Mucosa of stomach (tissue), 1 donor: ENCODE results near the gene KATNAL2.
"Not testable (repeated sequence)": the region's sequence is repeated elsewhere in the genome, so short reads cannot be mapped to it uniquely, and the experiment has no call there.

Experiments
- H3K27me3 ChIP-seq: one replicate; pipeline ENCODE4 v1.7.0; 2013; ENCODE audit warnings: mild to moderate bottlenecking, low read length; ENCODE audit not compliant: control insufficient read depth, insufficient read depth
- H3K36me3 ChIP-seq: one replicate; pipeline ENCODE4 v1.7.0; 2013; ENCODE audit warnings: low read length; ENCODE audit not compliant: control insufficient read depth, insufficient read depth
- H3K4me1 ChIP-seq: one replicate; pipeline ENCODE4 v1.7.0; 2013; ENCODE audit warnings: mild to moderate bottlenecking, low read length; ENCODE audit not compliant: control insufficient read depth, insufficient read depth
- H3K4me3 ChIP-seq: one replicate; pipeline ENCODE4 v1.7.0; 2013; ENCODE audit warnings: low read length
- H3K9ac ChIP-seq: one replicate; pipeline ENCODE4 v1.7.0; 2013; ENCODE audit warnings: mild to moderate bottlenecking, low read length, moderate library complexity
- H3K9me3 ChIP-seq: one replicate; pipeline ENCODE4 v1.7.0; 2013; ENCODE audit warnings: mild to moderate bottlenecking, low read length, moderate library complexity; ENCODE audit not compliant: control insufficient read depth
- donor health status: Pancreatic carcinoma.

The KATNAL2 gene

DNA sequence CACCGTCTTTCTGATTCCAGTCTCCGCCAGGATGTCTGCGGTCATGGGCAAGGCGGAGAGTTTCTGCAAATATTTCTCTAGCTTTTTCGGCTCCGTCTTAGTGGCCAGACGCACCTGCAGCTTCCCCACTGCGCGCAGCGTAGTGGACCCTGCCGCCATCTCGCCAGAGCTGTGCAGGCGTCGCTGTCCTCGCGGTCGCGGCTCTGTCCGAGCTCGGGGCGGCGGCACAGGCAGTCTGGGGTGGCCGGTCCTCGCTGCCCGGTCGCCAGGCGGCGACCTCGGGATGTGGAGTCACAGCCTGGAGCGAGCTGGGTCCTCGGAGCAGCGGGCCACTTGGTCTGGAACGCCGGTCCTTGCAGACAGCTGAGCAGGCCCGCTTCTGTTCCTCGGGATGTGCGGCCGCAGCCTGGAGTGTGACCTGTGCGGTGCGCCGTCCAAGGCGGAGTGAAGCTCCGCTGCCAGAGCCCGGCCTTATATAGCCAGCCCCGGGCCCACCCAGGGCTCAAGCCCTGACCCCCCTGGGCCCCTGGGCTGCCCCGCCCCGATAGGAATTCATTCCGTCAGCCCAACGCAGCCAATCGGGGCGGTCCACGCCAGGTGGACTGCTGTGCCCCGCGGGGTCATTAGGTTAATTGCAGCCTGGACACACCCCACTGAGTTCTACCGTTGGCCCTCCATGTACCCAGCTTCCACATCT lies 106.5 kb downstream of the KATNAL2 start:
- not testable (repeated sequence) for H3K36me3 ChIP-seq, H3K9me3 ChIP-seq, H3K4me3 ChIP-seq, H3K4me1 ChIP-seq, H3K27me3 ChIP-seq, H3K9ac ChIP-seq

DNA sequence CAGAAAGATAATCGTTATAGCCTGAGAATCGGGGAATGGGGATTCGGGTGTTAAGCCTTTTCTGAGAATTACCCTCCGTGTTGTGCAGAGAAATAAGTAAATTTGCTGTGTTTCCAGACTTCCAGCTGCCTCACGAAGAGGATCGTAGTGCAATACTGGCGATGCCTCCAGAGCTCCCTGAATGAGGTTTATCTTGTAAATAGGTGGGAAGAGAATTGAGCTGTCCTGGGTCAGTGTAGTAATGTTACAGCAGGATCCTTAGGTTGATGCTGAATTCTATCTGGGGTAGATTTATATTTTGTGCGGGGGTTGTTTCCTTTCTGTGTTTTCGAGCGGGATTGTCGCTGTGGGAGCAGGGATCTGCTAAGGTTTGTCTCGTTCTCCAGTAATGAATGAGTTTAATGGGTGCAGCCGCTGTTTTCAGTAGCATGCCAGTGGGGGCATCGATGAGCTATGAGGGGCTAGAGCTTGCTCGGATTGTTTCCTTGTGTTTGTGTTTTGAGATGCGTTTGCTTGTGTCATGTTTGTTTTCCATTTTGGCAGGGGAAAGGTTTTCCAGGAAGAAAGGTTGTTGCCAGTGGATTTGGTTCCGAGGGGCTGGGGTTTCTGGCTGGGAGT lies 108.3 kb downstream of the KATNAL2 start:
- H3K36me3 ChIP-seq, H3K9ac ChIP-seq, H3K27me3 ChIP-seq: not testable (repeated sequence)

DNA sequence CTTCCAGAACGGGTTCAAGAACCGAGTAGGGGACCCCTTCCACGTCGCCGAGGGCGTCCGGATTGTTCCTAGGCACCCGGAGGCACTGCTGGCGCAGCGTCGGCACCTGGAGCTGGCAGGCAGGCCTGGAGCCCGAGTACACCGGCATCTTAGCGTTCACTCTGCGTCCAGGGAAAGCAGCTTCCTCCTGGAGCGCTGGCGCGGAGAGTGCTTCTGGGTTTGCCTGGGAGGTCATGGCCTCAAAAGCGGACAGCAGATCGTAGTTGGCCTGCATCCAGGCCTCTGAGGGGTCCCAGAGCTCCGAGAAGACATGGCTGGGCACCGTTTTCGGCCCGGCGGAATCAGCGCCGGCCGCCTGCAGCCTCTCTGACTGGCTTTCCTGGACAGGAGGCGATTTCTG lies 111.3 kb downstream of the KATNAL2 start:
- not testable (repeated sequence) for H3K36me3 ChIP-seq, H3K4me3 ChIP-seq, H3K27me3 ChIP-seq, H3K4me1 ChIP-seq, H3K9me3 ChIP-seq, H3K9ac ChIP-seq

More for the DNA sequence above, 108.3 kb downstream of the KATNAL2 start:
- not testable (repeated sequence) for H3K4me3 ChIP-seq, H3K9me3 ChIP-seq, H3K4me1 ChIP-seq

DNA sequence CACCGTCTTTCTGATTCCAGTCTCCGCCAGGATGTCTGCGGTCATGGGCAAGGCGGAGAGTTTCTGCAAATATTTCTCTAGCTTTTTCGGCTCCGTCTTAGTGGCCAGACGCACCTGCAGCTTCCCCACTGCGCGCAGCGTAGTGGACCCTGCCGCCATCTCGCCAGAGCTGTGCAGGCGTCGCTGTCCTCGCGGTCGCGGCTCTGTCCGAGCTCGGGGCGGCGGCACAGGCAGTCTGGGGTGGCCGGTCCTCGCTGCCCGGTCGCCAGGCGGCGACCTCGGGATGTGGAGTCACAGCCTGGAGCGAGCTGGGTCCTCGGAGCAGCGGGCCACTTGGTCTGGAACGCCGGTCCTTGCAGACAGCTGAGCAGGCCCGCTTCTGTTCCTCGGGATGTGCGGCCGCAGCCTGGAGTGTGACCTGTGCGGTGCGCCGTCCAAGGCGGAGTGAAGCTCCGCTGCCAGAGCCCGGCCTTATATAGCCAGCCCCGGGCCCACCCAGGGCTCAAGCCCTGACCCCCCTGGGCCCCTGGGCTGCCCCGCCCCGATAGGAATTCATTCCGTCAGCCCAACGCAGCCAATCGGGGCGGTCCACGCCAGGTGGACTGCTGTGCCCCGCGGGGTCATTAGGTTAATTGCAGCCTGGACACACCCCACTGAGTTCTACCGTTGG lies 112.4 kb downstream of the KATNAL2 start:
- H3K9me3 ChIP-seq, H3K36me3 ChIP-seq, H3K9ac ChIP-seq, H3K27me3 ChIP-seq, H3K4me1 ChIP-seq, H3K4me3 ChIP-seq: not testable (repeated sequence)

DNA sequence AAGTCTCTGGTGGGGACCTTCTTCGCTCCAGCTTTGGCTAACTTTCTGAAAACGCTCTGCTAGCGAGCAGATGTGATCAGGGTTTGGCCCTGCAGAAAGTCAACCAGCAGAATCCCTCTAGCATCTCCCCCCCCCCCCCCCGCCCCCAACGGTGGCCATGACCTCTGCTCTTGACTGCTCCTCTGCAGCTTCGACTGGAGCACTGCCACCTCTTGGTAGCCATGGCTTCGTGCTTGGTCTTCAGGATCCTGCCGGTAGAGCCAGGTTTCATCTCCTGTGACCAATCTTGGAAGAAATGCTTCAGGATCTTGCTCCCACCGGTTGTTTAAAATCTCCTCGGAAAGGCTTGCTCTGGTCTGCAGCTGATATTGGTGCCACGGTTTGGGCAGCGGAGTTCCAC lies 113.5 kb downstream of the KATNAL2 start:
- H3K9ac ChIP-seq, H3K36me3 ChIP-seq, H3K27me3 ChIP-seq, H3K9me3 ChIP-seq, H3K4me1 ChIP-seq, H3K4me3 ChIP-seq: not testable (repeated sequence)

DNA sequence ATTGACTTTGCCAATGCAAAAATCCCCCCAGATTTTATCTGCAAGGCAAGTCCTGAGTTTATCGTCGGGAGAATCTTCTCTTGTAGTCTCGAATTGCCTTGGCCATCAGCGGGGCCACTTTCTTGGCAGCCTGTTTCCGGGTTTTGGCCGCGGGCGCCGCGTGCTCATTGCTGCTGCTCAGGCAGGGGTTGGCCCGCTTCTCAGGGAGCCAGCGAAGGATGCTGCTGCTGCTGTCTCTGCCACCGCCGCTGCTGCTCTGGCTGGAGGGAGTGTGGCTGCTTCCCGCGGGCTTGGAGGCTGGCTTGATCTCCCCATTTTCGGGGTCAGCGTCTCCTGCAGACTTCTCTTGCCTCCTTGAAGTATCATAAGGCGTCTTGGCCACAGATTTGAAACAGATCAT lies 115.5 kb downstream of the KATNAL2 start:
- Histone ChIP-seq H3K4me3 (no peak overlapping the region), H3K27me3 (no peaks in the 10 kb centered on the region), H3K36me3 (no peaks in the 10 kb centered on the region)

DNA sequence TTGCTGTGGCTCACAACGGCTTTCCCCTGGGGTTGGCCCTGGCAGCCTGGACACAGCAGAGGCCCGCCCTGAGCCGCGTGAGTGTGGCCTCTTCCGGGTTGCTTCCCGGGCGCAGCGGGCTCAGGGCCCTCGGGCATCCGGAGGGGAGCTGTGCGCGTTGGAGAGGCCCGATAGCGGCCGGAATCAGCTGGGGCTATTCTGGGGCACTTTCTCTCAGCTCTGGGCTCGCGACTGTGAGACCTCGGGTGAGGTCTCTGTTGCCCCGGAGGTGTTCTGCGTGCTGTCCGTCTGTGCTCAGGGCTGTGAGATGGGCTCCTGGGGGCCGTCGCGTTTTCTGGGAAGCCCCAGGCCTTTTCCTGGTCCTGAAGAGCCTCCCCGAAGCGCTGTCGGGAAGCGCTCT lies 117.2 kb downstream of the KATNAL2 start:
- H3K27me3 ChIP-seq, H3K9ac ChIP-seq, H3K36me3 ChIP-seq, H3K4me1 ChIP-seq, H3K4me3 ChIP-seq, H3K9me3 ChIP-seq: not testable (repeated sequence)

More for the DNA sequence above, 115.5 kb downstream of the KATNAL2 start:
- Histone ChIP-seq H3K9me3 (no peaks in the 10 kb centered on the region), H3K4me1 (no peaks in the 10 kb centered on the region), H3K9ac (no peak overlapping the region)

DNA sequence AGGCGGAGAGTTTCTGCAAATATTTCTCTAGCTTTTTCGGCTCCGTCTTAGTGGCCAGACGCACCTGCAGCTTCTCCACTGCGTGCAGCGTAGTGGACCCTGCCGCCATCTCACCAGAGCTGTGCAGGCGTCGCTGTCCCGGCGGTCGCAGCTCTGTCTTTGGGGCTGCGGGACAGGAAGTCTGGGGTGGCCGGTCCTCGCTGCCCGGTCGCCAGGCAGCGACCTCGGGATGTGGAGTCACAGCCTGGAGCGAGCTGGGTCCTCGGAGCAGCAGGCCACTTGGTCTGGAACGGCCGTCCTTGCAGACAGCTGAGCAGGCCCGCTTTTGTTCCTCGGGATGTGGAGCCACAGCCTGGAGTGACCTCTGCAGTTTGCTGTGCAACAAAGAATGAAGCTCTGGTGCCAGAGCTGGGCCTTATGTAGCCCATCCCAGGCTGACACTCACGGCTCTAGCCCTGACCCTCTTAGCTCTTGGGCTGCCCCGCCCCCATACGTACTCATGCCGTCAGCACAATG lies 117.8 kb downstream of the KATNAL2 start, which contains the start of gene ELOA2:
TSS of gene ELOA2 (minus strand) at position 466 of the 516 bp plus-strand sequence. CDS start at position 109, 357 bp downstream.
- no peaks in the 10 kb centered on the region for H3K36me3 ChIP-seq
- H3K9me3 ChIP-seq = no peaks in the 10 kb centered on the region
- H3K9ac ChIP-seq = no peak within 1 kb of the TSS
- H3K4me1 ChIP-seq = no peaks in the 10 kb centered on the region
- no peaks in the 10 kb centered on the region for H3K27me3 ChIP-seq
- H3K4me3 ChIP-seq = no peak within 1 kb of the TSS

DNA sequence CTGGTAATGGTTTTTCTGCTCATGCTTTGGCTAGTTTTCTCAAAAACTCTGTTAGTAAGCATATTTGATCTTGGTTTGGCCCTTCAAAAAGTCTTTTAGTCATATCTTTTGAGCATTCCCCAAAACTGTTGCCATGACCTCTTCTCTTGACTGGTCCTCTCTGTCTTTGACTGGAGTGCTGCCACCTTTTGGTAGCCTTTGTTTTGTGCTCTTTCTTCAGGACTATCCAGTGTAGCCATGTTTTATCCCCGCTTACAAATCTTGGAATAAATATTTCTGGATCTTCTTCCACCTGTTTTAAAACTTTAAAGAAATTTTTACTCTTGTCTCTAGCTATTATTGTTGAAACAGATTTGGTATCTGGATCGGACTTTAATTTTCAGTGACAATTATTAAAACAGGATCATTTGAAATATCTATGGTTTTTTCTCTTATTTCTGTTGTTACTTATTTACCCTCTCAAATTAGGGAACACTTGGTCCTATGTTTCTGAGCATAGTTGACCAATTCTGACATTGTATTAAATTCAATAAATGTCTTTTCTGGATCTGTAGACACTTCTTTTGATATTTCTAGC lies 119.0 kb downstream of the KATNAL2 start:
- H3K27me3 ChIP-seq = no peaks in the 10 kb centered on the region
- no peak overlapping the region for H3K4me3 ChIP-seq
- H3K4me1 ChIP-seq = no peaks in the 10 kb centered on the region
- H3K9me3 ChIP-seq = no peaks in the 10 kb centered on the region
- no peaks in the 10 kb centered on the region for H3K36me3 ChIP-seq
- no peak overlapping the region for H3K9ac ChIP-seq

DNA sequence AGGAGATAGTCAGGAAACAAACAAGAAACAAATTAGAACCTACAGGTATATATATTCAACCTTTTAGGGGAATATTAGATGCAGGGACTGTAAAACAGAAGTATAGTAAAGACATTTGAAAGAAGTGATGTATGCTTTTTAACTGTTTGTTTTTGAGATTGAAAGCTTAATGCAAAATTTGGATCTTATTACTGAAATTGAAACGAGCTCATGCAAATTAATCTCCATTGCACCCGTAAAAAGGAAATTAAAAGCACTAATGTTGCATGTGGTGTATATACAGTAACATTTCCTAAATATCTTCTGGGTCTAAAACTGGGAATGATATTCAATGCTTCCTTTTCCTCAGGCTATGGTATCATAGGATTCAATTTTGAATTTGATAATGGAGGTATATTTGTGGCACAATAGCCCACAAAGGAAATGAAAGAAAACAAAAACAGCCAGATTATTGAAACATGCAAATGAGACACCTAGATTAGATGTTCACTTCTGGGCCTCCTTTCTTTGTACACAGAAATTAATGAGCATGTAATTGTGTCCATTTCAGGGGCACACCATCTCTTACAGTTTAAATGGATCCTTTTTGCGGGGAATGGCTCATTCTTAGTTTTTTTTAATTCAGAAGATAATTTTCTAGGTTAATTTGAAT lies 119.7 kb downstream of the KATNAL2 start:
- no peaks in the 10 kb centered on the region for H3K9me3 ChIP-seq
- no peak overlapping the region for H3K4me3 ChIP-seq
- H3K9ac ChIP-seq = no peak overlapping the region
- H3K4me1 ChIP-seq = no peaks in the 10 kb centered on the region
- no peaks in the 10 kb centered on the region for H3K36me3 ChIP-seq
- H3K27me3 ChIP-seq = no peaks in the 10 kb centered on the region

DNA sequence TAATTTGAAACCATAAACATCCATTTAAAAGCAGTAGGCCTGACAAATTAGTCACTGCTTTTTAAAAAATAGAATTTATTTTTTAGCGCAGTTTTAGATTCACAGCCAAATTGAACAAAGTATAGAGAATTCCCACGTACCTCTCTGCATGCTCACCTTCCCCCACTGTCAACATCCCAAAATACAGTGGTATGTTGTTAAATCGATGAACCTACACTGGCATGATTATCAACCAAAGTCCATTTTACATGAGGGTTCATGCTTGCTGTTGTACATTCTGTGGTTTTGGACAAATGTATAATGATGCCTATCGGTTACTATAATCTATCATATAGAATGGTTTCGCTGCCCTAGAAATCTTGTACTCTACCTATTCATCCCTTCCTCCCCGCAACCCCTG lies 123.6 kb downstream of the KATNAL2 start:
- no peaks in the 10 kb centered on the region for H3K27me3 ChIP-seq
- H3K9ac ChIP-seq = no peak overlapping the region
- H3K4me3 ChIP-seq = no peak overlapping the region
- H3K4me1 ChIP-seq = no peaks in the 10 kb centered on the region
- no peaks in the 10 kb centered on the region for H3K9me3 ChIP-seq
- H3K36me3 ChIP-seq = no peaks in the 10 kb centered on the region

DNA sequence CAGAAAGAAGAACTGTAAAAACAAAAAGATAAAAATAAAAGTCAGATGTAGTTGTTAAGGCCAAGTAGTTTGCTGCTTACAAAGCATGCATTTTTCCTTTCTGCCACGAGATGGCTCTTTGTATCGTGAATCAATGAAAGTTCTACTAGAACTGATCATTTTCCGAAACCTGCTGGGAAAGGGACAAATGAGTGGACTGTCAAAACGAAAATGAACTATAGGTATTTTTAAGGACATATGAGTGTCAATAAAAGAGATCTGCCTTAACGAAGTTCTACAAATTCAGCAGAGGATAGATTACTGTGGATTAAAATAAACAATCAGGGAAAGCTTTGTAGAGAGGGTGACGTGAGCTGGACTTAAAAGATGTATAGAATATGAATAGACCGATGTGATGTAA lies 133.1 kb downstream of the KATNAL2 start:
- Histone ChIP-seq H3K9ac (no peak overlapping the region), H3K36me3 (no peaks in the 10 kb centered on the region), H3K27me3 (no peaks in the 10 kb centered on the region), H3K4me3 (no peak overlapping the region), H3K9me3 (no peaks in the 10 kb centered on the region), H3K4me1 (no peaks in the 10 kb centered on the region)
